Mesothelial cell of epicardium (in vitro differentiated cells): ENCODE results near the gene FZD10. TPM values are rescaled to one million over a fixed set of nuclear protein-coding genes. Genes with fewer than 3 reads are reported as not detected.

Experiments used
- DNase-seq, 2 experiments: peaks; one replicate each; pipeline ENCODE4 v3.0.0; 2021; ENCODE audit warnings: low spot score in 2 of 2; ENCODE audit not compliant: unreplicated experiment in 2 of 2
- H3K27ac Mint-ChIP-seq: 2 replicates; pipeline ENCODE4 v1.8.0; 2021; ENCODE audit warnings: mixed read lengths
- H3K27me3 Mint-ChIP-seq: 2 replicates; pipeline ENCODE4 v1.8.0; 2021; ENCODE audit warnings: low read depth, mixed read lengths
- H3K36me3 Mint-ChIP-seq: 2 replicates; pipeline ENCODE4 v1.8.0; 2021; ENCODE audit warnings: mixed read lengths
- H3K4me1 Mint-ChIP-seq: 2 replicates; pipeline ENCODE4 v1.8.0; 2021; ENCODE audit warnings: mixed read lengths
- H3K4me3 Mint-ChIP-seq: 2 replicates; pipeline ENCODE4 v1.8.0; 2021; ENCODE audit warnings: mild to moderate bottlenecking, moderate library complexity, mixed read lengths
- H3K9me3 Mint-ChIP-seq: 2 replicates; pipeline ENCODE4 v1.8.0; 2021; ENCODE audit warnings: mixed read lengths
- total RNA-seq: library from RNA; stranded (reverse); gene quantifications from 3 replicates; pipeline ENCODE4 v1.2.1, GENCODE V29; 2021
- TF ChIP-seq, protein P1 (sequence below): fragments of 200-600 bp; sonication (generic); IDR thresholded peaks from one replicate; pipeline ENCODE4 v1.5.0; 2021; ENCODE audit warnings: antibody characterized with exemption; ENCODE audit not compliant: unreplicated experiment

FZD10 gene
- total RNA-seq, 1 donor from 2014 or later, result 2.5 TPM

DNA sequence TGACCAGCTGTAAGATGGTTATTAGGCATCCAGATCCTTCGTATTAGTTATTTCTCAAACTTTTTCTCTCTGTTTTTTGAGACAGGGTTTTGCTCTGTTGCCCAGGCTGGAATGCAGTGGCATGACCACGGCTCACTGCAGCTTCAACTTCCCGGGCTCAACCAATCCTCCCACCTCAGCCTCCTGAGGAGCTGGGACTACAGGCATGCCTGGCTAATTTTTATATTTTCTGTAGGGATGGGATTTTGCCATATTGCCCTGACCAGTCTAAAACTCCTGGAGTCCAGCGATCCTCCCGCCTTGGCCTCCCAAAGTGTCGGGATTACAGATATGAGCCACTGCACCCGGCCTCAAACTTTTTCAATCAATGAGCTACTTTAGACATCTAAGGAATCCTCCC lies 33.1 kb downstream of the FZD10 start:
- Mint-ChIP-seq H3K27ac (no peak overlapping the region), H3K9me3 (peaks cover 2% of the 10 kb centered on the region), H3K4me3 (no peak overlapping the region), H3K27me3 (peaks cover 50% of the 10 kb centered on the region), H3K4me1 (no peaks in the 10 kb centered on the region), H3K36me3 (no peaks in the 10 kb centered on the region)
- DNase-seq, result no peak
- TF ChIP-seq, protein P1, sequence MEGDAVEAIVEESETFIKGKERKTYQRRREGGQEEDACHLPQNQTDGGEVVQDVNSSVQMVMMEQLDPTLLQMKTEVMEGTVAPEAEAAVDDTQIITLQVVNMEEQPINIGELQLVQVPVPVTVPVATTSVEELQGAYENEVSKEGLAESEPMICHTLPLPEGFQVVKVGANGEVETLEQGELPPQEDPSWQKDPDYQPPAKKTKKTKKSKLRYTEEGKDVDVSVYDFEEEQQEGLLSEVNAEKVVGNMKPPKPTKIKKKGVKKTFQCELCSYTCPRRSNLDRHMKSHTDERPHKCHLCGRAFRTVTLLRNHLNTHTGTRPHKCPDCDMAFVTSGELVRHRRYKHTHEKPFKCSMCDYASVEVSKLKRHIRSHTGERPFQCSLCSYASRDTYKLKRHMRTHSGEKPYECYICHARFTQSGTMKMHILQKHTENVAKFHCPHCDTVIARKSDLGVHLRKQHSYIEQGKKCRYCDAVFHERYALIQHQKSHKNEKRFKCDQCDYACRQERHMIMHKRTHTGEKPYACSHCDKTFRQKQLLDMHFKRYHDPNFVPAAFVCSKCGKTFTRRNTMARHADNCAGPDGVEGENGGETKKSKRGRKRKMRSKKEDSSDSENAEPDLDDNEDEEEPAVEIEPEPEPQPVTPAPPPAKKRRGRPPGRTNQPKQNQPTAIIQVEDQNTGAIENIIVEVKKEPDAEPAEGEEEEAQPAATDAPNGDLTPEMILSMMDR, result no peak

DNA sequence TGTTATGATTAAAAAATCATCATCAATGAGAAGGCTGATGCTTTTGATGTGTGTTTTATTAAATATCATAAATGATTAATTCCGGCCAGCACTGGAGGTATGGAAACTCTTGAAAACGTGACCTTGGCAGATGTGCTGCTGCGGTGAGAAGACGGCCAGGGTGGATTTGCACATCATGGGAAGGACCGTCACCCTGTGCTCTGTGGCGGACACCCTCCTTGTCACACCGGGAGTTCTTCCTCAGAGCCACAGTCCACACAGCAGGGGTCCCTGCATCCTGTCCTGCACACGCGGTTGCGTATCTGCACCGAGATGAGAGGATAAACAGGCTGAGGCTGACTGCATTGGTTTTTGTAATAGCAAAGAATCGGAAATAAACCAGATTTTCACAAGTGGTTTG lies 33.5 kb downstream of the FZD10 start:
- no peak overlapping the region for H3K27ac Mint-ChIP-seq
- no peaks in the 10 kb centered on the region for H3K4me1 Mint-ChIP-seq
- no peak for DNase-seq
- TF ChIP-seq, protein P1, result no peak
- H3K4me3 Mint-ChIP-seq, result no peak overlapping the region
- no peaks in the 10 kb centered on the region for H3K36me3 Mint-ChIP-seq
- H3K9me3 Mint-ChIP-seq, result peaks cover 6% of the 10 kb centered on the region
- peaks cover 53% of the 10 kb centered on the region for H3K27me3 Mint-ChIP-seq

DNA sequence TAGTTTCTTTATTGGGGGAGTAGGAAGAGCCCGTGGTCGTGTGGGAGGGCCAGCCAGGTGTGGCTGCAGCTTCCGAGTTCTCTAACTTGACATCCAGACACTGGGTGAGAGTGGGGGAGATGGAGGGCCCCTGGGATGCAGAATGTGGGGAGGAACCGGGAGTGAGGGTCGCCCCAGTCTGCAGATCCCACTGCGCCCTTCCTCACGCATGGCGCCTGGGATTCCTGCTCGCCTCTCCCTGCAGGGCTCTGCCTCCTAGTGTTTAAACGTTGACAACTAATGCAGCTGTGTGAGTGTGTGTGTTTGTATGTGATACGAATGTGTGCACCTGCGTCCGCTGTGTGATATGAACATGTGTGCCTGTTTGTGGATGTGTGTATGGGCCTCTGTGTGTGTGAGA lies 34.6 kb downstream of the FZD10 start:
- Mint-ChIP-seq H3K27ac (no peak overlapping the region), H3K27me3 (peaks cover 54% of the 10 kb centered on the region), H3K9me3 (peaks cover 9% of the 10 kb centered on the region), H3K36me3 (no peaks in the 10 kb centered on the region), H3K4me3 (no peak overlapping the region), H3K4me1 (no peaks in the 10 kb centered on the region)
- TF ChIP-seq, protein P1, result no peak
- DNase-seq, result no peak

DNA sequence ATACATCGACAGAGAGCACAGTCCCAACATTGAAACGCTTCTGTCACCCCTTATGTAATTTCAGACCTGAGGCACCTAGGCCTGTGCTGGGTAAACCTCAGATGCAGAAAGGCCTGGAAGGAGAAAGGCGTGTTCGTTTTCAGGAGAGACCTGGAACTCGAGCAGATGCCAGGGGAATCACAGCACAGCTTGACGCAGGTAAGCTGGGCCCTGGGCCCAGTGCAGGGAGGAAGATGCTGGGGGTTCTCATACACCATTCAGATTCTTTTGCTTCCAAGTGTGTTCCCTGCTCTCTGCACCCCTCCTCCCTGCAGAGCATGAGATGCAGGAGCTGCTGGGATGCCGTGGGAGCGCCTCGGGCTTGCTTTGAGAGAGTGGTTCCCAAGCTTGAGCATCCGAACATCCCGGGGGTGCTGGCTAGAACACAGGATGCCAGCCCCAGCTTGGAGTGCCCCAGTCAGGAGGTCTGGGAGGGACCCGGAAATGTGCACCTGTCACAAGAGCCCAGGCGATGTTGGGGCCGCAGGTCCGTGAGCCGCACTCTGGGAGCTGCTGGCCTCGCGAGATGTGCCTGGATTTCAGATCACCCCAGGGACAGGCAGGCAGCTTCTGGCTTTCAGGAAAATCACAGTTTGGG lies 35.9 kb downstream of the FZD10 start:
- TF ChIP-seq, protein P1, result no peak
- Mint-ChIP-seq H3K4me3 (no peak overlapping the region), H3K4me1 (no peaks in the 10 kb centered on the region), H3K9me3 (peaks cover 9% of the 10 kb centered on the region), H3K36me3 (no peaks in the 10 kb centered on the region), H3K27ac (no peak overlapping the region), H3K27me3 (peaks cover 46% of the 10 kb centered on the region)
- no peak for DNase-seq

DNA sequence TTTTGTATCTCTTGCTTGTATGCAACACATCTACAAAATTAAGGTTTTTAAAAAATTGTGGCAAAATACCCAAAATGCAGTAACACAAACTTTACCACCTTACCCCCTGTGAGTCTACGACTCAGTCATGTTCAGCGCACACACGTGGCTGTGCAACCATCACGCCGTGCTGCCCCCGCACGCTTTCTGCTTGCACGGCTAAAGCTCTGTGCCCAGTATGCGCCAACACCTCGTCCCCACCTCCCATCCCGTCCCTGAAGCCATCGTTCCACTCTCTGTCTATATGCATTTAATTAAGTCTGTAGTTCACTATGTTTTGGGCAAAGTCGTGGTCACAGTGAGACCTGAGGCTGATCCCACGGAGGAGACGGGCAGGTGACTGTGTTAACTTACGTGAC lies 36.4 kb downstream of the FZD10 start:
- Mint-ChIP-seq H3K36me3 (no peaks in the 10 kb centered on the region), H3K27ac (no peak overlapping the region), H3K27me3 (peaks cover 46% of the 10 kb centered on the region), H3K9me3 (peaks cover 9% of the 10 kb centered on the region), H3K4me1 (no peaks in the 10 kb centered on the region), H3K4me3 (no peak overlapping the region)
- TF ChIP-seq, protein P1, result no peak
- no peak for DNase-seq
